Activated CD8-positive, alpha-beta memory T cell treated with anti-CD3 and anti-CD28 coated beads for 48 hours (primary cell): ENCODE data around the gene SF3A2.
"Not testable (repeated sequence)": the region's sequence is repeated elsewhere in the genome, so short reads cannot be mapped to it uniquely, and the experiment has no call there.

Source experiments
- DNase-seq, 3 experiments: peaks; one replicate each; pipeline ENCODE4 v3.0.0-alpha.2; 2020; ENCODE audit warnings: low read depth in 2 of 3, low spot score in 2 of 3

Gene SF3A2

DNA sequence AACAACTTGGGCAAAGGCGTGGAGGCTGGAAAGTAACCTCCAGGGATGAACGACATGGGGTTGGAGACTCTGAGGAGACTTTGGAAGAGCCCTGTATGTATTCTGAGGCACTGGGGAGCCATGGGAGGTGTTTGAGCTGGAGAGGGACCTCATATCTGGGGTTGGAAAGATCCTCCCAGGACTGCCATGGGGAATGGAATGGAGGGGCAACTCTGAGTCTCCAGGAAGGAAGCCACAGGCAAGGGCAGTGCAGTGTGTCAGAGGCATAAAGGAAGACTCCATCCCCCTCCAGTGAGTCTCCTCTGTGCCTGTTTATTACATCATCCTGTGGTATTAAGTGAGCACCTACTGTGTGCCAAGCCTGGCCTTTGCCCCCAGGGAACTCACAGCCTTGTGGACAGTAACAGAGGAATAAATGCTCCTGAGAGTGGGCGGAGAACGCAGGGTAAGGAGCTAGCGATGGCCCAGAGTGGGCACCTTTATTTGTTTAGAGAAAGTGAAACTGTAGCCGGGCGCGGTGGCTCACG is 37.6 kb downstream of the SF3A2 start:
- DNase-seq: no peak

DNA sequence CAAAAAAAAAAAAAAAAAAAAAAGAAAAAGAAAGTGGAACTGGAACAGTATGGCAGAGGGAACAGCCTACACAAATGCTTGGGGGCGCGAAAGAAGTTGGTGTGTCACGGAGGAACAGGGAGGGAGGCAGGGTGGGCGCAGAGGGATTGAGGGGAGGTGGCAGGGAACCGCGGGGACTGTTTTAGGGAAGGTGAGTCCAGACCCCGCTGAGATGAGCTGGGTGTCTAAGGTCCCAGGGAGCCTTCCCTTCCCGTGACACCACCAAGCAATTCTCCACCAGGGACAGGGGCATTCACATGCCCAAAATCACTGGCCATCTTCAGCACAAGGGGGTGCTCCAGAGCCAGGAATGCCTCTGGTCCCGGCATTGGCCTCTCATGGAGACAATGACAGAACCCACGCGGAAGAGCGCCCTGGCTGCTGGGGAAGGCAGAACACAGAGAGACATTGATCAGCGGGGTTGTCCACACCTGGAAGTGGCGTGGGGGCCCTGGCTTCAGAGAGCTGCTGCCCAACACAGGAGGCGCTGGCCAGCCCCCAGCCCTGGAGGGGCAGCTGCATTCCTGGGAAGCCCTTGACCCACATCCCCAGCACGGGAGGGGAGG is 38.4 kb downstream of the SF3A2 start:
- DNase-seq: no peak

DNA sequence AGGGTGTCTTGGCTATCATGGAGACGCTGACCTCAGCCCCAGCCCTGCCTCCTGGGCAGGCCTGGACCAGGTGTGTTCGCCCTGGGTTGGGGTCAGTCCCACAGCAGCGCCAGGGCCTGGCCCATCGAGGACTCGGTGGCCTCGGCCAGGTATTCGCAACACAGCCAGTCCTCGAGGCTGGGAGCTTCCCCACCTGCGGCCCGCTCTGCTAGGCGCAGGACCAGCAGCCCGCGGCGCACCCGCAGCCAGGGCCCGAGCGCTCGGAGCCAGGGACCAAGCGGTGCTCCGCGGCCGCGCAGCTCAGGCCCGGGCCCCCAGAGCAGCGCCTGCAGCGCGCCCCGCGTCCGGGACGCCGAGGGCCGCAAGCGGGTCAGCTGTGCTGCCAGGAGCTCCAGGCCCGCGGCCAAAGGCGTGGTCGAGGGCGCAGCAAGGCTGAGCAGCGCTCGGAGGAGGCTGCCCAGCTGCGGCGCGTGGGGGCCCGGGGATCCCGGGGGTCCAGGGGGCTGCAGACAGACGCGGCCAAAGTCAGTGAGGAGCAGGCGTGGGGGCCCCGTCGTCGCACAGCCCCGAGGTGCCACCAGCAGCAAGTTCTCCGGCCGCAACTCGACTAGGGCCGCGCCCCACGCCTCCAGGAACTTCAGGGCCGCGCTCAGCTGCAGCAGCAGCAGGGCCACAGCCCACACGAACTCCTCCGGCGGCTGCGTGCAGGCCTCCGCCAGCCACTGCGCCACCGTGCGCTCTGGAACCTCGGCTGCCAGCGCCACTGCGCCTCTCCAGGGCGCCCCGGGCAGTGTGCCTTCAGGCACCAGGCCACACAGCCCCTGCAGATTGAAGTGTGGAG is 39.2 kb downstream of the SF3A2 start:
- no peak for DNase-seq

DNA sequence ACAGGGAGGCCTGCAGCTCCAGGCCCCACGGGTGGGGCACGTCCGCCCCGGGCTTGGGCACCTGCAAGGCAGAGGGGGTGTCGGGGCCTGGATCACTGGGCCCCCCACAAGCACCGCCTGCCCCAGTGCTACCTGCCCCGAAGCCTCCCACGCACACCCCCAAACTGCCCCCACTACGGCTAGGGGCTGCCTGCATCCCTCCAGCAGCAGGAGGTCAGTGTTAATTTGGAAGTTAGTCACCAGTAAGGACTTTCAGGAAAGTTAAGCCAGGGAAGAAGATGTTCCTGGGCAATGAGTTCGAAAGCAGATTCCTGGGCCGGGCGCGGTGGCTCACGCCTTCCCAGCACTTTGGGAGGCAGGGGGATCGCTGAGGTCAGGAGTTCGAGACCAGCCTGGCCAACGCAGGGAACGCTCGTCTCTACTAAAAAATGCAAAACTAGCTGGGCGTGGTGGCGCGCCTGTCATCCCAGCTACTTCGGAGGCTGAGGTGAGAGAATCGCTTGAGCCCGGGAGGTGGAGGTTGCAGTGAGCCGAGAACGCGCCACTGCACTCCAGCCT is 39.9 kb downstream of the SF3A2 start:
- no peak for DNase-seq

DNA sequence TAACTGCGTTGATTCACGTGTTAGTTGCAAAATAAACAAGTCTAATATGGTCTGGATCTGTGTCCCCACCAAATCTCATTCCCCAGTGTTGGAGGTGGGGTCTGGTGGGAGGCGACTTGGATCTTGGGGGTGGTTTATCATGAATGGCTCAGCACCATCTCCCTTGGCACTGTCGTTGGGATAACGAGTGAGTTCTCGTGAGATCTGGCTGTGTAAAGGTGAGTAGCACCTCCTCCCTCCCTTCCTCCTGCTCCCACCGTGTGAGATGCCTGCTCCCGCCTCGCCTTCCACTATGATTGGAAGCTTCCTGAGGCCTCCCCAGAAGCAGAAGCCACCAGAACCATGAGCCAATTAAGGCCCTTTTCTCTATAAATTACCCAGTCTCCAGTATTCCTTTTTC is 40.5 kb downstream of the SF3A2 start:
- no peak for DNase-seq

DNA sequence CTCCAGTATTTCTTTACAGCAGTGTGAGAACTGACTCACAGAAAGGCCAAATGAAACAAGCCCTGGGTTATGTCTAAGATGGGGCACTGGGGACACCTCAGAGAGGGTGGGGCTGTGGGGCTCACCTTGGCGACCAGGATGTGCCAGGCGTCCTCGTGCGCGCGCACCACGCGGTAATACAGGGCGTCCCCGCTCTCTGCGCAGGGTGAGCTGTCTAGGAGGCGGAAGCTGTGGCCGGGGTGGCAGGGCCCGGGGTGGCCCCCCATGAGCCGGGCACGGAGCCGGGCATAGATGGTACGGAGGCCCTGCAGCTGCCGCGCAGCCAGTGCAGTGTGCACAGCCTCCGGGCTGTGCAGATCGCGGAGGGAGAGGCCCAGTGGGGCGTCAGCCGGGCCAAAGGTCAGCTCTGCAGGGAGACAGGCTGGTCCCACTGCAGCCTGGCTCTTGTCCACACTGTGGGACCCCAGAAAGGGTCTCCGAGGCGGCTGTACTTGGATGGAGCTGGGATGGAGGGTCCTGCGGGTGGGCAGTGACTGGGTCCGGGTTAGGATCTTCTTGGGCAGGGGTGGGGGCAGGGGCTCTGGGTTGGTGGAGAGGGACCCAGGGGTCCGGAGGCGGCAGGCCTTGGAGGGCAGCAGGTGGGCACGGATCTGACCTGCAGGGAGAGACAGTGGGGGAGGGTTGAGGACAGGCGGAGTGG is 42.0 kb downstream of the SF3A2 start:
- no peak for DNase-seq

DNA sequence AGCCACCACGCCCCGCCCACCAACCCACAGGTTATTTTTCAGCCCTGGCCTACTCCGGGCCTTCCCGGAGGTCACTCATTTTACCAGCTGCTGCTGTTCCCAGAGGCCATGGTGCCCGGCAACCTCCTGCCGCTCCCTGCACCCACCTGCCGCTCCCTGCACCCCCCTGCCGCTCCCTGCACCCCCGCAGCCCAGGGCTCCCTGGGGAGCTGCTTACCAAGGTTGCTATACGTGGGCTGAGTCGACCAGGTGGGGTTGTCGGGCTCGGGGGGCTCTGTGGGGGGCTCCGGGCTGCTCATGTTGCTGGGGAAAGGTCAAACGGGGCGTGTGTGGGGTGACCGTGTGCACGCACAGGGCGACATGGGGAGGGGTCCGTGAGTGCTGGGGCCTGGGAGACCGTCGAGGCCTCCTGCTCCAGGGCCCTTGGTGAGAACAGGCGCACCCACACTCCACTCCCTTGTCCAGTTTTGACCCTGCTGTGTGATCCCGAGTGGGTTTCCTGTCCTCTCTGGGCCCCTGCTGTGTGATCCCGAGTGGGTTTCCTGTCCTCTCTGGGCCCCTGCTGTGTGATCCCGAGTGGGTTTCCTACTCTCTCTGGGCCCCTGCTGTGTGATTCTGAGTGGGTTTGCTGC is 44.1 kb downstream of the SF3A2 start:
- no peak for DNase-seq

DNA sequence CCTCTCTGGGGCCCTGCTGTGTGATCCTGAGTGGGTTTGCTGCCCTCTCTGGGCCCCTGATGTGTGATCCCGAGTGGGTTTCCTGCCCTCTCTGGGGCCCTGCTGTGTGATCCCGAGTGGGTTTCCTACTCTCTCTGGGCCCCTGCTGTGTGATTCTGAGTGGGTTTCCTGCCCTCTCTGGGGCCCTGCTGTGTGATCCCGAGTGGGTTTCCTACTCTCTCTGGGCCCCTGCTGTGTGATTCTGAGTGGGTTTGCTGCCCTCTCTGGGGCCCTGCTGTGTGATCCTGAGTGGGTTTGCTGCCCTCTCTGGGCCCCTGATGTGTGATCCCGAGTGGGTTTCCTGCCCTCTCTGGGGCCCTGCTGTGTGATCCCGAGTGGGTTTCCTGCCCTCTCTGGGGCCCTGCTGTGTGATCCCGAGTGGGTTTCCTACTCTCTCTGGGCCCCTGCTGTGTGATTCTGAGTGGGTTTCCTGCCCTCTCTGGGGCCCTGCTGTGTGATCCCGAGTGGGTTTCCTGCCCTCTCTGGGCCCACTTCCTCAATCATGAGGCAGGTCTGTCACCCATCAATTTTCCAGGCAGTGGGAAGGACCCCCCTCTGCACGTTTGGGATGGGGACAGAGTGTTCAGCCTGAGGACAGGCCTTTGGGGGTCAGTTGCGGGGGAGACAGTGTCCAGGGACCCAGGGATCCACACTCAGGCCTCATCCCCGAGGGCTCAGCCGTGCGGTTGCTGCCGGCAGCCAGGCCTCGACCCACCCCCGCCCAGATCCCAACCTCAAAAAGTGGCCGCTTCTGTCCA is 44.8 kb downstream of the SF3A2 start:
- DNase-seq: not testable (repeated sequence)

DNA sequence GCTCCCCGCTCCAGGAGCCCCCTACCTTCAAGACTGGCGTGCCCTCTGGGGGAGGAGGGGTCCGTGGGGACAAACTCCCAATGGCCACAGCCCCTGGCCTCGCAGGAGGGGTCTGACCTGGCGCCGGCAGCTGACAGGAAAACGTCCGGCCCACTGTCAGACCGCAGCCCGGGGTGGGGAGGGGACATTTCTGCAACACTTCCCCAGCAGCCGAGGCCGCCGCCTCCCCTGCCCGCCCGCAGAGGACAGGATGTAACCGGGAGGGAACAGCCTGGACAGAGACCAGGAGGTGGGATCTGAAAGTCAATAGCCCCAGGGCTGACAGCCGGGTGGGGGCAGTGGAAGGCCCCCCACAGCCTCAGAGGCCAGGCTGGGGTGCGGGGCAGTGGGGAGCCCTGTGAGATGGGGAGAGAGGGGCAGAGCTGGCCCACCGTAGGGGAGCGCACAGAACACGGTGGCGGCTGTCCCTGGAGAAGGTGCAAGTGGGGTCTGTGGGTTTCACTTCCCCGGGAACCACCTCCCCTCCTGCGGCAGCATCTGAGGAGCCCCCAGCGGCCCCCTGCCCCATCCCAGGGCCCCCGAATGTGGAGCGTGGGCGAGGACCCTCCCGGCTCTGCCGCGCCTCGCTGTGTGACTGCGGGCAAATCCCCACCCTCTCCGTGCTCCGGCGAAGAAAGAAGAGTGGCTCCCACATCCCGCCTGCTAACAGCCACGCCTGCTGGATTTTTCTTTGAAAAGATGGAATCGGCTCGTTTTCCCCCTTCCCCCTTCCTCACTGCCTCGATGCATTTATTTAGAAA is 45.6 kb downstream of the SF3A2 start, which contains the start of gene PEAK3:
Gene PEAK3, minus strand, starts transcription at position 114 of the 800 bp plus-strand sequence. CDS start 1,244 bp downstream, outside the sequence.
- no peak for DNase-seq

DNA sequence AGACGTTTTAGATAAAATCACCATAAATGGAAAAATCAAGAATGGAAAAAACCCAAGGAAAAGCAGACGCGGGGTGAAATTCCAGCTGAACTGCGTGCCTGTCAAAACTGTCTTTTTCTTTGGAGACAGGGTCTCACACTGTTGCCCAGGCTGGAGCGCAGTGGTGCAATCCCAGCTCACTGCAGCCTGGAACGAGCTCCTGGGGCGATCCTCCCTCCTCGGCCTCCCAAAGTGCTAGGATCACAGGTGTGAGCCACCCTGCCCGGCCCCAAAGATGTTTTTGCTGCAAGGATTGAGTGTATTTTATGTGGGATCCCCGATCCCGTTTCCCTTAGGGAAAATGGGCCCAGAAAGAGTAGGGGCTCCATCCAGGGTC is 46.2 kb downstream of the SF3A2 start:
- DNase-seq: no peak

DNA sequence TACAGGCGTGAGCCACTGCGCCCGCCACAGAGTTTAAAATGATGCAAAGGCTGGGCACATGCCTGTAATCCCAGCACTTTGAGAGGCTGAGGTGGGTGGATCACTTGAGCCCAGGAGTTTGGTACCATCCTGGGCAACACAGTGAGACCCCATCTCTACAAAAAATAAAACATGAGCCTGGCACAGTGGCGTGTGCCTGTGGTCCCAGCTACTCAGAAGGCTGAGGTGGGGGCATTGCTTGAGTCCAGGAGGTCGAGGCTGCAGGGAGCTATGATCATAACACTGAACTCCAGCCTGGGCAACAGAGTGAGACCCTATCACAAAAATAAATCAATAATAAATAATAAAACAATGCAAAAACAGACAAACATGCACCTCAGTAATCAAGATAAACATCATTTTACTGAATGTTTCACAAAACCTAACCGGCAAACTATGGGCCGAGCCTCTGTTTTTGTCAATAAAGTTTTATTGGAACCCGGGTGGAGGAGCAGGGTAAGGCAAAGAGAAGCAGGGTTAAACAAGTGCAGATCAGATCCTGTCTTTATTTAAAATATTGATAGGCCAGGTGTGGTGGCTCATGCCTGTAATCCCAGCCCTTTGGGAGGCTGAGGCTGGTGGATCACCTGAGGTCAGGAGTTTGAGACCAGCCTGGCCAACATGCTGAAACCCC is 47.3 kb downstream of the SF3A2 start:
- no peak for DNase-seq

DNA sequence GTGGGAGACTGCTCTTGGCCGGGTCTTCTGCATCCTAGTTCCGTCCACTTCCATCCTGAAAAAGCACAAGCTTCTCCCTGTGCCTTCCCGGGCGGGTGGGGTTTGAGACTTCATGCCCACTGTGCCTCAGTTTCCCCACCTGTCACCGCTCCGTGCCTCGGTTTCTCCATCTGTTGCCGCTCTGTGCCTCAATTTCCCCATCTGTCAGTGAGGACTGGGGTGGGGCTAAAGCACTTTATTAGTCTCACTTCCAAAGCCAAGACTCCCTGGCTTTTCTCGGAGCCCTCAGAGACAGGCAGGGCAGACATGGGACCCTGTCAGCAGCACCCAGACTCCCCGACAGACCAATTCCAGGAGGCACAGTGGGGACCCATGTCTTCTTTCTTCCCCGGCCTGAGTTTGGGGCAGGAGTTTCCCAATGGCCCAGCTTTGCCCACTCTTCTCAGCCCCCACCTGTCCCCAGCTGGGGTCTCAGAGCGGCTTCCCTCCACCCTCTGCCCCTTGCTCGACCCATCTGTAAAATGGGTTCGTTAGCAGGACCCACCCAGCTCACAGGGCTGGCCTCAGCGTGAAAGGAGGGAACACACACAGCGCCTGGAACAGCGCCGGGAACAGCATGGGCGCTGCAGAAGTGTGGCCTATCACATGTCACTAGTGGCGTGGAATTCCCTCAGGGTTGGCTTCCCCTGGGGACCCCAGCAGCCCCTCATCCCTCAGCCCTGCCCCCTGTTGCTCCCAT is 49.9 kb downstream of the SF3A2 start:
- DNase-seq: no peak

DNA sequence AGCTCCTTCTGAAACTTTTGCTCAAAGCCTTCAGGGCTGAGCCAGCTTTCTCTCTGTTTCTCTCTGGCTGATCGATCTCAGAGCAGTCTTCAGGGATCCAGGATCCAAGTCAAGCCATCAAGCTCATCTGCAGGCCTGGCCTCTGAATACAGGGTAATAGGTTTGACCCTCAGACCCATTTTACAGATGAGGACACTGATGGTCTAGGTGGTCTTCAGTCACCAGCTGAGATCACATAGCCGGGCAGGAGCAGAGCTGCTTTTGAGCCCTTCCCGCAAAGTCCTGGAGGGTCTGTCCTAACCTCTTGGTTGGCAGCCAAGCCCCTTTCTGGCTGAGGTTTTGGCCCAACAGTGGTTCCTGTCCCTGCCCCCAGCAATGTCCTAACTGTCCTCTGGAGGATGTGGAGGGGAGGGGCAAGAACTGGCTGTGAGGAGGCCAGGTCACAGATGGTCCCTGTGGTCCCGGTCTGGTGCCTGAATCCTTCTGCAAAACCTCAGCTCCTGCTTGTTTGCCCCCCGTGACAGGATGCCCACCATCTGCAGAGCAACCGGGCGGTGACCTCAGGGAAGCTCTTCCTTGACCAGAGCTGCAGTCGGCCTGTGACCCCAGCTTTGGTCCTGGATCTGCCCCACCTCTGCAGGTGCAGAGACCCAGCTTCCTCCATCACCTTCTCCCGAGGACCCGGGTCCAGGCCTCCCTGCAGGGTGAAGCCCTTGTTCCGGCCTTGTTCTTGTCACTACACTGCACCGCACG is 51.1 kb downstream of the SF3A2 start:
- no peak for DNase-seq

DNA sequence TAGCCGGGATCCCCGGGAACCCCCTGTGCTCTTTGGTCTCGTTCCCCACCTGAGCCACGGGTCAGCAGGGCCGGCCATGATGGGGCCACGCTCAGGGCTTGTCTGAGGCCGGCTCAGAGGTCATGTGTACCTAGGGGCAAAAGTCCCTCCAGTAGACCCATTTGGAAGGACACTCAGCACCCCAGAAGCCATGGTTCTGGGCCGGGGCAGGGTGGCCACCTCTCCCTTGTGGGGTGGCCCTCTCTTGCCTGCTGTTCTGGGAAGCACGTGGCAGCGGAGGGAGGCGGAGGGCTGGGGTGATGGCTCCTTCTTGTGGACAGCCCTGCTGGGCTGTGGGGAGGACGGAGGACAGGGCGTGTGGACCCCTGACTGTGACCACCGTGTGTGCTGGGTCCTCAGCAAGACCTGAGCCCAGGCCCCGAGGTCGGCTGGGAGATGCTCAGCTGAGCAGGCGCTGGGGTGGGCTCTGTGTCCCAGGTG is 51.8 kb downstream of the SF3A2 start:
- no peak for DNase-seq

DNA sequence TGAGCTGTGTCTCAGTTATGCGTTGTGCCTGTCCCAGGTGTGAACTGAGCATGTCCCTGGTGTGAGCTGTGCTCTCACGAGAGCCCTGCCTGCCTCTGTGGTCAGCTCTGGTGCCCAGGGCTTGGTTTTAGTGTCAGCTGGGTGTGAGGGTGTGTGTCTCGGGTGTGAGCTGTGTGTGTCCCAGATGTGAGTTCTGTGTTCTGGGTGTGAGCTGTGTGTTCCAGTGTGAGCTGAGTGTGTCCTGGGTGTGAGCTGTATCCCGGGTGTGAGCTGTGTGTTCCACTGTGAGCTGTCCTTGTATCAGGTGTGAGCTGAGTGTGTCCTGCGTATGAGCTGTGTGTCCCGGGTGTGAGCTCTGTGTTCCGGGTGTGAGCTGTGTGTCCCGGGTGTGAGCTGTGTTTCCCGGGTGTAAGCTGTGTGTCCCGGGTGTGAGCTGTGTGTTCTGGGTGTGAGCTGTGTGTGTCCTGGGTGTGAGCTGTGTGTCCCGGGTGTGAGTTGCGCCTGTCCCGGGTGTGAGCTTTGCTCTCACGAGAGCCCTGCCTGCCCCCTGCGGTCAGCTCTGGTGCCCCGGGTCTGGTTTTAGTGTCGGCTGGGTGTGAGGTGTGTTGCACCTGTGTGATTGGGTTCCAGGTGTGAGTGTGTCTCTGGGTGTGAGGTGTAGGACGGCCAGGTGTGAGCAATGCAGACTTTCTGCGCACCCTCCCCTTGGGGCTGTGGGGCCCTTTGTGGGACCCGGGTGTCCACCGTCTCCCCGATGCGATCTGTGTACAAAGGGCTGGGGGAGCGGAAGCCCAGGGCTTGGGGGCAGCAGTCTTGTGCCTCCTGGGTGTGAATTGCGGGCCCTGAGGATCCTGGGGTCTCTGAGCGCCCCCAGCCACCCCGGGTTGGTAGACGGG is 52.4 kb downstream of the SF3A2 start:
- DNase-seq: no peak

DNA sequence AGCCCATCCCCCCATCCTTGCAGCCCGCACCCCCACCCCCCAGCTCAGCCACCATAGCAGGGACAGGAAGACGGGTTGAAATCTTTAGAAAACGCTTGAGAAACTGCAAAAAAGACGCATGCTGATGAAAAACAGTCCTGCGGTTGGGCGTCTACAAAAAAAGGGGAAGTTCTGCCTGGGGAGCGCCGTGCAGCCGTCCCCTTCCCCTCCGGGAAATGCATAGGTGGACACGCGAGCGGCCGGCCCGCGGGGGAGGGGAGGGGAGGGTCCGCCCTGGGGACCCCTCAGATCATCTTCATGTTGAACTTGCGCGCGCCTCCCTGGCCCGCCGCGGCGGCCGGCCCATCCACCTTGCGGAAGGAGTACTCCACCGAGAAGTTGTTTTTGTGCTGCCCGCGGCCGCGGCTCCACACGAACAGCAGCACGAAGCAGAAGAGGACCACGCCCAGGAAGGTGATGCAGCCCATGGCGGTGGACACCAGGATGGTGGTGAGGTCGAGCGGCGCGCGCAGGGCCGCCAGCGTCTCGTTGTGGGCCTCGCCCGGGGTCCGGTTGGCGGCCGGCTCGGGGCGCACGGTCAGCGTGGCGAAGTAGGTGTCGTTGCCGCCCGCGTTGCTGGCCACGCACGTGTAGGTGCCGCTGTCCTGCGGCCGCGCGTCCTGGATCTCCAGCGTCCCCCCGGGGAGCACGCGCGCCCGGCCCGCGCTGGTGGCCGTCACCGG is 53.3 kb downstream of the SF3A2 start:
- no peak for DNase-seq
